ENCODE results near the gene SUN1.

- TF ChIP-seq POLR2A (IDR thresholded peaks at IDR 0.05; ENCODE audit: low read depth, low read length) (no peak), CTCF (IDR thresholded peaks at IDR 0.05 in 2 of 3, conservative IDR thresholded peaks at IDR 0.05 in 1 of 3; ENCODE audit: control insufficient read depth in 2 of 3, extremely low read depth in 1 of 3, insufficient read depth in 1 of 3, low read depth in 3 of 3, low read length in 3 of 3) (no peak), CEBPB (IDR thresholded peaks at IDR 0.05; ENCODE audit: borderline replicate concordance in 1 of 2, low read depth in 2 of 2, low read length in 2 of 2) (no peak), BACH1 (IDR thresholded peaks at IDR 0.05; ENCODE audit: borderline replicate concordance) (no peak)
These were observed 27.2 kb downstream of the SUN1 start for GRCh38 chr7:859359-860030.
